PC-9 (cell line): ENCODE data around the gene SMIM11.

Source experiments
- CTCF ChIP-seq: fragments of 200-600 bp; sonication (generic); conservative IDR thresholded peaks from 2 replicates; pipeline ENCODE4 v1.6.1; 2017; ENCODE audit warnings: mixed run types, antibody characterized with exemption, mild to moderate bottlenecking, moderate library complexity
- EZH2 ChIP-seq: fragments of 200-600 bp; sonication (generic); IDR thresholded peaks from 2 replicates; pipeline ENCODE4 v1.8.0; 2017; ENCODE audit warnings: antibody characterized with exemption, low read depth

- TF ChIP-seq CTCF (no peak), EZH2 (no peak)
These were observed 30.7 kb upstream of the SMIM11 start for GRCh38 chr21:34344584-34344983.
